ENCODE results near the gene ATG7.

DNA sequence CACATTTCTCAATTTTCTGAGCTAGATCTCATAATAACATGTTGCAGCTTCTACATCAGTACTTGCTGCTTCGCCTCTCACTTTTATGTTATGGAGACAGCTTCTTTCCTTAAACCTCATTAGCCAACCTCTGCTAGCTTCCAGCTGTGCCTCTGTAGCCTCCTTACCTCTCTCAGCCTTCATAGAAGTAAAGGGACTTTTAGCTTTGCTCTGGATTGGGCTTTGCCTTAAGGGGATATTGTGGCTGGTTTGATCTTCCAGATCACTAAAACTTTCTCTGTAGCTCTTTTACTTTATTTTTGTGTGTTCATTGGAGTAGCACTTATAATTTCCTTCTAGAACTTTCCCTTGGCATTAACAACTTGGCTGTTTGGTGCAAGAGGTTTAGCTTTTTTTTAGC lies 150.1 kb downstream of the ATG7 start:
- TF ChIP-seq, protein P1, sequence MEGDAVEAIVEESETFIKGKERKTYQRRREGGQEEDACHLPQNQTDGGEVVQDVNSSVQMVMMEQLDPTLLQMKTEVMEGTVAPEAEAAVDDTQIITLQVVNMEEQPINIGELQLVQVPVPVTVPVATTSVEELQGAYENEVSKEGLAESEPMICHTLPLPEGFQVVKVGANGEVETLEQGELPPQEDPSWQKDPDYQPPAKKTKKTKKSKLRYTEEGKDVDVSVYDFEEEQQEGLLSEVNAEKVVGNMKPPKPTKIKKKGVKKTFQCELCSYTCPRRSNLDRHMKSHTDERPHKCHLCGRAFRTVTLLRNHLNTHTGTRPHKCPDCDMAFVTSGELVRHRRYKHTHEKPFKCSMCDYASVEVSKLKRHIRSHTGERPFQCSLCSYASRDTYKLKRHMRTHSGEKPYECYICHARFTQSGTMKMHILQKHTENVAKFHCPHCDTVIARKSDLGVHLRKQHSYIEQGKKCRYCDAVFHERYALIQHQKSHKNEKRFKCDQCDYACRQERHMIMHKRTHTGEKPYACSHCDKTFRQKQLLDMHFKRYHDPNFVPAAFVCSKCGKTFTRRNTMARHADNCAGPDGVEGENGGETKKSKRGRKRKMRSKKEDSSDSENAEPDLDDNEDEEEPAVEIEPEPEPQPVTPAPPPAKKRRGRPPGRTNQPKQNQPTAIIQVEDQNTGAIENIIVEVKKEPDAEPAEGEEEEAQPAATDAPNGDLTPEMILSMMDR (IDR thresholded peaks at IDR 0.05; ENCODE audit: borderline replicate concordance, extremely low read depth, low read length, poor library complexity, severe bottlenecking): no peak
- TF ChIP-seq EZH2 (IDR thresholded peaks at IDR 0.05; ENCODE audit: borderline replicate concordance, low read depth, low read length, severe bottlenecking): no peak
